B cell (primary cell): ENCODE data around the gene ADAM12. TPM values are rescaled to one million over a fixed set of nuclear protein-coding genes. Genes with fewer than 3 reads are reported as not detected.

Experiments
- ATAC-seq: fragments of 200-7000 bp; cut with Tn5 transposase; one replicate; pipeline ENCODE4 v1.10.0; 2021; ENCODE audit warnings: low read depth, mild to moderate bottlenecking, moderate number of reproducible peaks, moderate library complexity
- CTCF ChIA-PET: fragments of 350-600 bp; sonication (Branson Sonifier 250); formaldehyde crosslinking; loops from one replicate; lab custom pipeline; 2021; ENCODE audit warnings: antibody characterized with exemption, inconsistent platforms; lab: Charles Lee
- POLR2A ChIA-PET: fragments of 350-600 bp; sonication (Branson Sonifier 250); formaldehyde crosslinking; loops from one replicate; lab custom pipeline; 2021; ENCODE audit warnings: antibody characterized with exemption; lab: Charles Lee
- DNase-seq: peaks from one replicate; pipeline ENCODE4 v3.0.0; 2013
- H2AFZ ChIP-seq: 2 replicates; pipeline ENCODE4 v1.6.1; 2012; ENCODE audit warnings: mild to moderate bottlenecking, low read depth, low read length; ENCODE audit not compliant: insufficient read depth, poor library complexity, severe bottlenecking
- H3K27ac ChIP-seq, 2 donors: 1 replicate in 1 of 2; 2 replicates in 1 of 2; pipeline ENCODE4 v1.5.1; 2012 to 2013; ENCODE audit warnings: low read length in 2 of 2, mild to moderate bottlenecking in 2 of 2, moderate library complexity in 1 of 2
- H3K27me3 ChIP-seq, 4 experiments: fragments of 200-600 bp in 1 of 4; sonication (generic) in 1 of 4; replicated peaks in 1 of 4; 1 replicate in 2 of 4; 2 replicates in 2 of 4; pipeline versions ENCODE4 v1.6.1 to v1.7.0; 2013 to 2016; ENCODE audit warnings: low read length in 3 of 4, mild to moderate bottlenecking in 2 of 4, mixed read lengths in 1 of 4, moderate library complexity in 1 of 4; ENCODE audit not compliant: insufficient read depth in 4 of 4, control insufficient read depth in 3 of 4; ENCODE audit errors: control extremely low read depth in 1 of 4
- H3K36me3 ChIP-seq, 2 experiments: replicated peaks in 1 of 2; 1 replicate in 1 of 2; 2 replicates in 1 of 2; pipeline versions ENCODE4 v1.6.1 to v1.7.1; 2013; ENCODE audit warnings: low read length in 1 of 2; ENCODE audit not compliant: insufficient read depth in 2 of 2, control insufficient read depth in 1 of 2; ENCODE audit errors: control extremely low read depth in 1 of 2, extremely low read depth in 1 of 2
- H3K4me1 ChIP-seq, 2 donors: fragments of 200-600 bp in 1 of 2; sonication (generic) in 1 of 2; 1 replicate in 1 of 2; 2 replicates in 1 of 2; pipeline versions ENCODE4 v1.5.1 to v1.6.1; 2013 to 2017; ENCODE audit warnings: low read length in 2 of 2; ENCODE audit not compliant: control insufficient read depth in 2 of 2, insufficient read depth in 2 of 2
- H3K4me2 ChIP-seq: replicated peaks from 2 replicates; pipeline ENCODE3; 2012; ENCODE audit warnings: mild to moderate bottlenecking, low read depth, low read length; ENCODE audit not compliant: poor library complexity, severe bottlenecking
- H3K4me3 ChIP-seq, 5 experiments: fragments of 200-600 bp in 1 of 5; sonication (generic) in 1 of 5; 1 replicate in 3 of 5; 2 replicates in 2 of 5; pipeline versions ENCODE4 v1.5.1 to v1.7.0; 2011 to 2016; ENCODE audit warnings: low read length in 4 of 5, mild to moderate bottlenecking in 4 of 5, low read depth in 2 of 5, control low read depth in 1 of 5, moderate library complexity in 1 of 5; ENCODE audit not compliant: insufficient read depth in 1 of 5; ENCODE audit errors: control extremely low read depth in 1 of 5, extremely low read depth in 1 of 5
- H3K79me2 ChIP-seq: fragments of 200-600 bp; sonication (generic); one replicate; pipeline ENCODE4 v1.6.0; 2016; ENCODE audit warnings: low read length; ENCODE audit not compliant: control insufficient read depth, insufficient read depth
- H3K9ac ChIP-seq: fragments of 200-600 bp; sonication (generic); 2 replicates; pipeline ENCODE4 v1.6.1; 2017; ENCODE audit warnings: mild to moderate bottlenecking, low read length, moderate library complexity
- H3K9me3 ChIP-seq, 3 donors: one replicate each; pipeline versions ENCODE4 v1.6.1 to v1.7.1; 2013; ENCODE audit warnings: low read length in 2 of 3; ENCODE audit not compliant: control insufficient read depth in 2 of 3, insufficient read depth in 1 of 3; ENCODE audit errors: control extremely low read depth in 1 of 3
- H4K20me1 ChIP-seq: 2 replicates; pipeline ENCODE4 v1.6.0; 2012; ENCODE audit warnings: mild to moderate bottlenecking, low read length; ENCODE audit not compliant: insufficient read depth, control insufficient read depth, poor library complexity, severe bottlenecking
- H3K27ac Mint-ChIP-seq: one replicate; pipeline ENCODE4 v1.8.0; 2021; ENCODE audit warnings: mixed read lengths
- H3K27me3 Mint-ChIP-seq: one replicate; pipeline ENCODE4 v1.8.0; 2021; ENCODE audit warnings: mixed read lengths
- H3K4me1 Mint-ChIP-seq: one replicate; pipeline ENCODE4 v1.8.0; 2021; ENCODE audit warnings: mixed read lengths
- H3K4me3 Mint-ChIP-seq: one replicate; pipeline ENCODE4 v1.8.0; 2021; ENCODE audit warnings: mixed read lengths
- H3K9me3 Mint-ChIP-seq: one replicate; pipeline ENCODE4 v1.8.0; 2022; ENCODE audit warnings: mixed read lengths; ENCODE audit not compliant: insufficient read depth
- CTCF ChIP-seq: fragments of 200-600 bp; IDR thresholded peaks from one replicate; pipeline ENCODE4 v1.8.0; 2022; ENCODE audit warnings: antibody characterized with exemption, mild to moderate bottlenecking
- EZH2 ChIP-seq: IDR thresholded peaks from 2 replicates; pipeline ENCODE4 v1.6.1; 2012; ENCODE audit warnings: borderline replicate concordance, low read depth, mild to moderate bottlenecking, moderate library complexity, low read length; ENCODE audit not compliant: insufficient read depth, poor library complexity, severe bottlenecking
- WGBS: methylation state at CpG from one replicate; pipeline ENCODE4 v1.1.5; 2013; ENCODE audit warnings: missing lambda C conversion rate; ENCODE audit not compliant: insufficient coverage; 5-methylcytosine and 5-hydroxymethylcytosine counted together
- intact Hi-C: fragments of 100-400 bp; cut with micrococcal nuclease; formaldehyde crosslinking; loops from one replicate; pipeline ENCODE4 v1.10.0; 2022
- polyA plus RNA-seq: library from polyadenylated mRNA; depleted of rRNA; stranded (reverse); fragments of >200 nt; gene quantifications from 2 replicates; pipeline ENCODE4 v1.2.3, GENCODE V29; 2012
- total RNA-seq, 2 donors: library from RNA; stranded (reverse); fragments of 120-200 nt in 1 of 2; gene quantifications; 1 replicate in 1 of 2; 2 replicates in 1 of 2; pipeline versions ENCODE4 v1.2.3 to v1.2.4, GENCODE V29; 2013 to 2022

Gene ADAM12
- total and polyA plus RNA-seq, 2 donors (not counting 1 experiment from before 2014, with no cell fraction given), result 0.01 to 0.22 TPM

GRCh38 chr10:126221874-126222273 lies 166.4 kb downstream of the ADAM12 start:
- H3K4me3 Mint-ChIP-seq, result no peak overlapping the region
- no peak overlapping the region for H3K27ac Mint-ChIP-seq
- no peaks in the 10 kb centered on the region for H3K79me2 ChIP-seq
- DNase-seq (no peak), ATAC-seq (no peak)
- TF ChIP-seq EZH2 (no peak), CTCF (no peak)
- H3K4me1 ChIP-seq, result no peaks in the 10 kb centered on the region
- no peak overlapping the region for H2AFZ ChIP-seq
- 95% methylated on average over 4 of the region's 5 CpGs for WGBS
- ChIA-PET CTCF (no interaction called here), POLR2A (no interaction called here)
- intact Hi-C loops, result no loop called here
- no peaks in the 10 kb centered on the region for H3K36me3 ChIP-seq
- H3K9ac ChIP-seq, result no peak overlapping the region
- no peaks in the 10 kb centered on the region for H3K9me3 ChIP-seq
- H3K27ac ChIP-seq, result no peak overlapping the region
- H3K4me2 ChIP-seq, result no peak overlapping the region
- H3K9me3 Mint-ChIP-seq, result no peaks in the 10 kb centered on the region
- H3K27me3 Mint-ChIP-seq, result no peaks in the 10 kb centered on the region
- H3K4me3 ChIP-seq, result no peak overlapping the region
- no peaks in the 10 kb centered on the region for H3K27me3 ChIP-seq
- H3K4me1 Mint-ChIP-seq, result no peaks in the 10 kb centered on the region
- H4K20me1 ChIP-seq, result no peaks in the 10 kb centered on the region

- ATAC-seq, result no peak
- Histone ChIP-seq H3K9me3 (no peaks in the 10 kb centered on the region), H2AFZ (no peak overlapping the region), H3K27ac (no peak overlapping the region), H3K36me3 (no peaks in the 10 kb centered on the region), H3K4me1 (no peaks in the 10 kb centered on the region), H4K20me1 (no peaks in the 10 kb centered on the region), H3K9ac (no peak overlapping the region), H3K4me3 (no peak overlapping the region), H3K27me3 (peaks cover 0 to 2% (median 0%) of the 10 kb centered on the region in 4 experiments), H3K79me2 (no peaks in the 10 kb centered on the region), H3K4me2 (no peak overlapping the region)
- no peak for DNase-seq
- peaks cover 7% of the 10 kb centered on the region for H3K27me3 Mint-ChIP-seq
- TF ChIP-seq EZH2, result no peak
- no peak for TF ChIP-seq CTCF
- no peaks in the 10 kb centered on the region for H3K9me3 Mint-ChIP-seq
- H3K4me1 Mint-ChIP-seq, result no peaks in the 10 kb centered on the region
- POLR2A ChIA-PET, result no interaction called here
- CTCF ChIA-PET, result no interaction called here
- intact Hi-C loops, result no loop called here
- WGBS, result 88% methylated on average over 9 of the region's 13 CpGs
- H3K27ac Mint-ChIP-seq, result no peak overlapping the region
- H3K4me3 Mint-ChIP-seq, result no peak overlapping the region
Measured at GRCh38 chr10:126218778-126219649, 169.3 kb downstream of the ADAM12 start.
